Activated CD8-positive, alpha-beta memory T cell treated with anti-CD3 and anti-CD28 coated beads for 24 hours (primary cell): Measurements from ENCODE around the gene KCNK6.
"Not testable (repeated sequence)": the region's sequence is repeated elsewhere in the genome, so short reads cannot be mapped to it uniquely, and the experiment has no call there.

Experiments
- DNase-seq: peaks from one replicate; pipeline ENCODE4 v3.0.0-alpha.2; 2020

The KCNK6 gene

DNA sequence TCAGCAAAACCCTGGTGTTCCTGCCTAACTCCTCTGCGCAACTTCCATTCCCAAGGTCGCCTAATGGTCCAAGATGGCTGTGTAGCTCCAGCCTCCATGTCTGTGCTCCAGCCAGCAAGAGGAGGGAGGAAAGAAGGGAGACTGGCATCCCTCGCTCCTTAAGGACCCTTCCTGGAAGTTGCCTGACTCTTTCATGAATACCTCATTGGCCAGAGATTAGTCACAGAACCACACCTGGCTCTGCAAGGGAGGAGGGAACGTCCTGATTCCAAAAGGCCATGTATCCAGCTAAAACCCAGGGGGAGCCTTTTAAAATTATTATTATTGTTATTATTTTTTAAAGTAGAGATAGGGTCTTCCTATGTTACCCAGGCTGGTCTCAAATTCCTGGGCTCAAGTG, 4.8 kb downstream of the KCNK6 start:
- DNase-seq = no peak

DNA sequence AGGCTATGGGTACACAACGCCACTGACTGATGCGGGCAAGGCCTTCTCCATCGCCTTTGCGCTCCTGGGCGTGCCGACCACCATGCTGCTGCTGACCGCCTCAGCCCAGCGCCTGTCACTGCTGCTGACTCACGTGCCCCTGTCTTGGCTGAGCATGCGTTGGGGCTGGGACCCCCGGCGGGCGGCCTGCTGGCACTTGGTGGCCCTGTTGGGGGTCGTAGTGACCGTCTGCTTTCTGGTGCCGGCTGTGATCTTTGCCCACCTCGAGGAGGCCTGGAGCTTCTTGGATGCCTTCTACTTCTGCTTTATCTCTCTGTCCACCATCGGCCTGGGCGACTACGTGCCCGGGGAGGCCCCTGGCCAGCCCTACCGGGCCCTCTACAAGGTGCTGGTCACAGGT, 6.9 kb downstream of the KCNK6 start:
- DNase-seq = no peak

DNA sequence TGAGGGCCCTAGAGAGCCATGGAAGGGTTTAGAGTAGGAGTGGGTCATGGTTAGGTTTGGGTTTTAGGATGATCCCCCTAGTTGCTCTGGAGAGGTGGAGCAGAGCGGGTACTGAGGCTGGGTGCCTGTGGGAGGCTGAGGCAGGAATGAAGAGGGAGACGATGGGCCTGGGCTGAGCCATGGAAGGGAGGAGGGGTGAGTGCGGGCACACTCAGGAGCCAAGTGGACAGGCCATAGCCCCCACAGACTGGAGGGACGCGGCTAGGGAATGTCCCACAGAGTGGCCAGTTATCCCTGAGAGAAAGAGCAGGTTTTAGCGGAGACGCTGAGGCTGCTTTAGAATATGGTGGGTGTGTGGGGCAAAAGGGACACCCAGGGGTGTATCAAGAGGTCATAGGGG, 10.0 kb downstream of the KCNK6 start:
- no peak for DNase-seq

DNA sequence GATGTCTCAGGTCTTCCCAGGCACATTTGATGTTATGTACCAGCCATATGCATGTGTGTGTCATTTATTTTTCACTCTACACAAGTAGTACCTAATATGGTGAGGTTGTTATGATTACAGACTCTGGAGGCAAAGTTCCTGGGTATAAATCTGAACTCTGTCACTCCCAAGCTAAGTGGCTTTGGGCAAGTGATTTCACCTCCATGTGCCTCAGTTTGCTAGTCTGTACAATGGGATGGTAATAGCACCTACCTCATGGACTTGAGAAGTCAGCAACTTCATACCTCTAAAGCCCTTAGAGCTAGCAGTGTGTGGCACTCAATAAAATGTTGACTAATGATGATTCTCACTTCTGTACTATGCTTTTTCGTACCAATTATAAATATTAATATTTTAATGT, 12.1 kb downstream of the KCNK6 start:
- DNase-seq = no peak

DNA sequence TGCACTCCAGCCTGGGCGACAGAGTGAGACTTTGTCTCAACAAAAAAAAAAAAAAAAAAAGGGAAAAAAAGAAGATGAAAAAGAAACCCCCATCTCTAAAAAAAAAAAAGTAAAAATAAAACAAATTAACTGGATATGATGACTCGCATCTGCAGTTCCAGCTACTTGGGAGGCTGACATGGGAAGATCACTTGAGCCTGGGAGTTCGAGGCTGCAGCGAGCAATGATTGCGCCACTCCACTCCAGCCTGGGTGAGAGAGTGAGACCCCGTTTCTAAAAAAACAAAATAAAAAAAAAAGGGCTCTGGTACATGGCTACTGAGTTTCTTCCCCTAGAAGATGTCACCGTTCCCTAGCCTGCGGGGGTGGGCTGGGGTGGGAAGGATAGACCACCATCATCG, 13.6 kb downstream of the KCNK6 start:
- no peak for DNase-seq

DNA sequence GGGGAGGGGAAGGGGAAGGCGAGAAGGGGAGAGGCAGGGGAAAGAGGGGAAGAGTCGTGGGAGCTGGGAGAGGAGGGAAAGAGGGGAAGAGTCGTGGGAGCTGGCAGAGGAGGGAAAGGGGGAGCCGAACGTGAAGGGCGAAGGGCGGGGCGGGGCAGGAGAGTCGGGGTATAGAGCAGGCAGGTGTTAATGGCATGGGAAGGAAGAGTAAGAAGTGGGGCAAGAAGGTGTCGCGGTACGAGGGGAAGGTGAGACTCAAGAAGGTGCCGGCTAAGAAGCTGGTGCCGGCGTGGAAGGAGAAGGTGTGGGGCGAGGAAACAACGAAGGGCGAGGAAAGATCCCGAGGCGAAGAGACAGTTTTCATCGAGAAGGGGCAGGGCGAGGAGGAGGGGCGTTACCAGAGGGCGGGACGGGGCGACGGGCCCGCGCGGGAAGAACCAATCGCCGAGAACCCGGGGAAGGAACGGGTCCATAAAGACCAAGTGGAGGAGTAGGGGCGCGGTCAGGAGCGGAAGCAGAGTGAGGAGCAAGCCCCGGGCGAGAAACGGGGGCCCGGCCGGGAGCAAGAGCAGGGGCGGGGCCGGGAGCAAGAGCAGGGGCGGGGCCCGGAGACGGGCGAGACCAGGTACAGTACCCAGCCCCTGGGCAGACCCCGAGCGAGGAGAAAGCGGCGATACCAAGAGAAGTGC, 16.4 kb downstream of the KCNK6 start:
- peak; percentile 96 for DNase-seq

DNA sequence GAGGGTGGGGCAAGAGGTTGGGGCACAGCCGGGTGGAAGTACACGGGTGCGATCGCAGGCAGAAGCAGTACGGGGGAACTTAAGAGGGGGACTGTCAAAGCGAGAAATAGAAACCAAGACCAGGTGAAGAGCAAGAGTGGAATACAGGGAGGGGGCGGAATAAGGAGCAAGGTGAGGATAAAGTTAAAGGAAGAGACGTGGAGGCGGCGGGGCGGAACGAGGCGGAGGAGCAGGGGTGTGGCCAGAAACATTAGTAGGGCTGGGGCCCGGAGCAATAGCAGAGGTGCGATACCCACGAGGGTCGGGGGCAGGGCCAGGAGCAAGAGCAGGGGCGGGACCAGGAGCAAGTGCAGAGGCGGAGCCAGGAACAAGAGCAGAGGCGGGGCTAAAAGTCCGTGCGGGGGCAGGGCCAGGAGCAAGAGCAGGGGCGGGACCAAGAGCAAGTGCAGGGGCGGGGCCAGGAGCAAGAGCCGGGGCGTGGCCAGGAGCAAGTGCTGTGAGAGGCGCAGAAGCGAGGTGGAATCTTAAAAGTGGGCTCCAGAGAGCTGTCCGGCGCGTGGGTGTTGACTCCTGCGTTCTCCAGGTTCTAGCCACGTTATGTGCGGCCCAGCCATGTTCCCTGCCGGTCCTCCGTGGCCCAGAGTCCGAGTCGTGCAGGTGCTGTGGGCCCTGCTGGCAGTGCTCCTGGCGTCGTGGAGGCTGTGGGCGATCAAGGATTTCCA, 17.2 kb downstream of the KCNK6 start:
- peak; percentile 95 for DNase-seq

DNA sequence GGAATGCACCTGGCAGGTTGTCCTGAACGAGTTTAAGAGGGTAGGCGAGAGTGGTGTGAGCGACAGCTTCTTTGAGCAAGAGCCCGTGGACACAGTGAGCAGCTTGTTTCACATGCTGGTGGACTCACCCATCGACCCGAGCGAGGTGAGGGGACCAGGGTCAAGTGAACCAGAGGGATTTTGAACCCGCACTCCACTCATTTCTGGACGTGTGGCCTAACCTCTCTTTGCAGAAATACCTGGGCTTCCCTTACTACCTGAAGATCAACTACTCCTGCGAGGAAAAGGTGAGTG, 17.7 kb downstream of the KCNK6 start:
- DNase-seq = no peak

DNA sequence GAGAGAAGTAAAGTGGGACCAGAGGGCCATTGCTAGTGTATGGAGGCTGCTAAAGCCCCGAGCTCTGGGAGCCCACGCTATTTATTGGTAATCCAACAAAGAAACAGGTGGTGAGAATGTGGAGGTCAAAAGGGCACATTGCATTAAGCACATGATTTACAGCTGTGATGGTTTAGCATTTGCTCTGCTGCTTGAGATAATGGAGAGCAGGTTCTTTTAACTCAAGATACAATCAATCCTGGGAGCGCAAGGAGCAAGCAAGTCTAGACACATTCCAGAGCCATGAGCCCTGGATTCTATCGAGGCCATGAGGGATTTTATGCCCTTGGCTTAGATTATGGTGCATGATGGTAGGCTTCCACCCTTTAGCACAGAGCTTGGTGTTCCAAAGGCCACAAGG, 19.4 kb downstream of the KCNK6 start:
- not testable (repeated sequence) for DNase-seq

DNA sequence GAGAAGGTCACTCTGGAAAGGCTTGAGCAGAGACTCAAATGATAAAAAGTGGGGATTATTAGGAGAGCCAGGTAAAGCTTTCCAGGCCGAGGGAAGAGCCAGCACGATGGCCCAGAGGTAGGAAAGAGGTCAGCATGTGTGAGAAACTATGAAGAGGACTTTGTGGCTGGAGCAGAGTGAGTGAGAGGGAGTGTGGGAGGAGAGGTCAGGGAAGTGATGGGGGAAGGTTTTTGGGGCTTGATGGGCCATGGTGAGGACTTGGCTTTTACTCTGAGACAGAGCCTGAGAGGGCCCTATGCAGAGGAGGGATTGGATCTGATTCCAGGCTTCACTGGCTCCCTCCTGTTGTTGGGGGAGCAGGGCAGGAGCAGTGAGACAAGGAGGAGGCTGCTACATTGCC, 21.3 kb downstream of the KCNK6 start:
- DNase-seq = no peak

DNA sequence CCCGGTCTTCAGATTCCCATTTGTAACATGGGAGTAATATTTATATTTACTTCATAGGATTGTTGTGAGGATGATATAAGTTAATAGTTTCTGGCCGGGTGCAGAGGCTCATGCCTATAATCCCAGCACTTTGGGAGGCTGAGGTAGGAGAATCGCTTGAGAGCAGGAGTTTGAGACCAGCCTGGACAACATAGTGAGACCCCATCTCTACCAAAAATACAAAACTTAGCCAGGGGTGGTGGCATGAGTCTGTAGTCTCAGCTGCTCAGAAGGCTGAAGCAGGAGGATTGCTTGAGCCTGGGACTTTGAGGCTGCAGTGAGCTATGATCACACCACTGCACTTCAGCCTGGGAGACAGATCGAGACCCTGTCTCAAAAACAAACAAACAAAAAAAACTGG, 27.2 kb downstream of the KCNK6 start:
- no peak for DNase-seq

DNA sequence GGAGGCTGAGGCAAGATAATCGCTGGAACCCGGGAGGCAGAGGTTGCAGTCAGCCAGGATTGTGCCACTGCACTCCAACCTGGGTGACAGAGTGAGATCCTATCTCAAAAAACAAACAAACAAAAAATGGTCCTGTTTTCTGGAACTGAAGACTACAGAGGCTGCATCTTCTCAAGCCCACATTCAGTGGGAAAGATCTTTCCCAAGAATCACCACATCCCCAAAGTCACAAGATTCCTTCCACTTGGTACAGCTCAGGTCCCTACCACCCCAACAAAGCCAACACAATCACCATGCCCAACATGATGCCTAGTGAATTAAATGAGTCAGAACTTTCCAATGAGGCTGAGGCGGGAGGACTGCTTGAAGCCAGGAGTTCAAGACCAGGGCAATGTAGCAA, 31.2 kb downstream of the KCNK6 start:
- DNase-seq = no peak

DNA sequence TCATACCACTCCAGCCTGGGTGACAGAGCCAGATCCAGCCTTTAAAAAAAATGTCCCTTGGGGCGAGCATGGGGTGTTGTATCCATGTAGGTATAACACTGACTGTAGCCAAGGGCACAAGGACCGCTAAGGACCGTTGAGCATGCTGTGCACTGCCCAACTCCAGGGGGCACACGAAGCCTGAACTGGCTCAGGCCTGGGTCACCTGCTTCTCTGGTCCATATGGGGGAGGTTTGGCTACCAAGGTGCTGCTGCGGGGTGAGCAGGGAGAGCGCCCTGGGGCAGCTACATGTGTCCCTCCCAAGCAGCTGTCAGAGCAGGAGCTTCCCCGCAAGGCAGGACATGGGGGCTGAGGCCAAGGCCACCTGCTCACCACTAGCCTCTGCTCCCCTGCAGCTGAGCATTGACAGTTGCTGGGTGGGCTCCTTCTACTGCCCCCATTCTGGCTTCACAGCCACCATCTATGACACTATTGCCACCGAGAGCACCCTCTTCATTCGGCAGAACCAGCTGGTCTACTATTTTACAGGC, 32.3 kb downstream of the KCNK6 start:
- no peak for DNase-seq

DNA sequence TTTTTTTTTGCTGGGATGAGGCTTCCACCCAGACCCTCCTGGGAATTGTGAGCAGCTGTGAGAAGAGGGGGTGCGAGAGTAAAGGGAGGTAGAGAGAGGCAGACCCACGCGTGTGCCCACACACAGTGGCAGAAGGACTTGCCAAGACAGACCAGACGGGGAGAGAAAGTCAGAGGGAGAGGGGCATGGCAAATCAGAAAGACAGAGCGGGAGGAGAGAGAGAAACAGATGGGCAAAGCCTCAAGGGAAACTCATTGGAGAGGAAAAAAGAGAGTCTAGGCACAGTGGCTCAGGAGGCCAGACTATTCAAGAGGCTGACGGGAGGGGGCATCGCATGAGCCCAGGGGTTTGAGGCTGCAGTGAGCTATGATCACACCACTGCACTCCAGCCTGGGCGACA, 33.0 kb downstream of the KCNK6 start:
- no peak for DNase-seq

DNA sequence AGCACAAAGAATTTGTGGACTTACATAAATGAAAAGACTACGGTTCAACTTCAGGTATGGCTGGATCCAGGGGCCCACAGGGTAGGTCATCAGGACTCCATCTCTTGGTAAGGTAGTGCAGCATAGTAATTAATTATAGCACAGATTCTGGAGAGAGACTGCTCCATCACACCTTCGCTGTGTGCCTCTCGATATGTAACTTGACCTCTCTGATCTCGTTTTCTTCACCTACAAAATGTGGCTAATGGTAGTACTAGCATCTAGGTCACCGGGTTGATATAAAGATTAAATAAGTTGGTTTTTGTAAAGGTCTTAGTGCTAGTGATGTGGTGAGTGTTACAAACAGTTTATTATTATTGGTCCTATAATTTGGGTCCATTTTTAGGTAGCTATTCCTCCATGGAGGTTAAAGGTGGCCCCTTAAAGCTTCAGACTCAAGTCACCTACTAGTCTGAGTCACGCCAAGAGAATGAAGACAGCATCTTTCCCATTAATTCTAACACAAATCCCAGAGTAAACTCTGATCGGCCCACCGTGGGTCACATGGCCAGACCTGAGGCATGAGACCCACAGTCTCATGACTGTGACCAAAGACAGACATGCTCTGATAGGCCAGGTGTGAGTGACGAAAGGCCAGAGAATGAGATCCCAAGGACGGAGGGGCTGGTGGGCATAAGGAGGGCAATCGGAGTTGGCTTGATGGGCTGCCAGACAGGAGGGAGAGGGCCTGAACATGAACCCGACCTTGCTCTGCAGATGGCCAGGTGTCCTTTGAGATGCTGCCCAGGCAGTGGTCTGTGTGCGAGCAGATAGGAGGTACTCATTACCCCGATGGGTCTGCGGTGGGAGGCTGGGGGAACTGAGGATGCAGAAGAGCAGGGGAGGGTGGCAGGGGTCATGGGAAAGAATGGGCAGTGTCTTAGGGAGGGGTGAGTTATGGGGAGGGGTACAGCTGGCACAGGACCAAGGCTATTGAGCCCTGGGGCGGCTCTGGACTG, 36.4 kb downstream of the KCNK6 start:
- no peak for DNase-seq

DNA sequence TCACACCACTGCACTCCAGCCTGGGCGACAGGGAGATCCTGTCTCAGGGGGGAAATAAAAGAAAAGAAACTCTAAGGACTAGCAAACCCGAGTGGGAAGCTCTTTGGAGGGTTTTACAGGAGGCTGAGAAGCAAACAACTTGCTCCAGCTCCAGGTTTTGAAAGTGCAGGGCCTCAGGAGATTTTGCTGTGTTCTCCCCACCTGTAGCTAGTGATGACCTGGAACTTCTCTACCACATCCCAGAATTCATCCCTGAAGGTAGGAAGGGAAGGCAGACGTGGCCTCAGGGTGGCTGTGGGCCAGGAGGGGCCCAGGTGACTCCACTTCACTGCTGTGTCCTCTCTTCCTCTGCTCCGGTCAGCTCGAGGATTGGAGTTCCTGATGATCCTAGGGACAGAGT, 38.4 kb downstream of the KCNK6 start:
- DNase-seq = no peak

DNA sequence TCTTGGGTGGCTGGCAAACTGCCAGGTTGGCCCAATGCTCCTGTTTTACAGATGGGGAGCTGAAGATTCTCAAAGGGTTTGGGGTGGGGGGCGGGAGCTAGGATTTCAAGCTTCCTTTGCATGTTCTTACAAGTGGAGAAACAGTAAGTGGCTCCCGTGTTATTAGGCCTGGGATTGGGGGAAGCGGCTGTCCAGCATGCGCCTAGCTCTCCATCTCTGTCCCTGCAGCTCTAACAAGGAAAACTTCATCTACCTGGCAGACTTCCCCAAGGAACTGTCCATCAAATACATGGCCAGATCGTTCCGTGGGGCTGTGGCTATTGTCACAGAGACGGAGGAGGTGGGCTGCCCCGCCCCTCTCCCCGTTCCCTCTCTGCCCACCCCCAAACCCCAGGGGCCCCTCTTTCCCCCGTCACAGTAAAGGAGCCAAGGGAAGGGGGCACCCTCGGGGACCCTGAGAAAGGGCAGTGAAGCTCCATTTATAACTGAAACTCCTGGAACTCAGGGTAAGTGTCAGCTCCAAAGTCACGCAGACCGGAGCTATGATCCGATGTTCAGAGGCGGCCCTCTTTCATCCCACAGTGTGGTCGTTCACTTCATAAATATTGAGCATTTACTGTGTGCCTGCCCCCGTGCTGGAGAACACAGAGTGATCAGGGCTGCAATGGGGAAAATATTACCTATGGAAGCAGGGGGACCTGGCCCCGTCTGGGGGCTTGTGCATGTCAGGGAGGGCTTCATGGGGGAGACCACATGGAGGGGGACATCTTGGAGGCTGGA, 39.8 kb downstream of the KCNK6 start:
- no peak for DNase-seq

DNA sequence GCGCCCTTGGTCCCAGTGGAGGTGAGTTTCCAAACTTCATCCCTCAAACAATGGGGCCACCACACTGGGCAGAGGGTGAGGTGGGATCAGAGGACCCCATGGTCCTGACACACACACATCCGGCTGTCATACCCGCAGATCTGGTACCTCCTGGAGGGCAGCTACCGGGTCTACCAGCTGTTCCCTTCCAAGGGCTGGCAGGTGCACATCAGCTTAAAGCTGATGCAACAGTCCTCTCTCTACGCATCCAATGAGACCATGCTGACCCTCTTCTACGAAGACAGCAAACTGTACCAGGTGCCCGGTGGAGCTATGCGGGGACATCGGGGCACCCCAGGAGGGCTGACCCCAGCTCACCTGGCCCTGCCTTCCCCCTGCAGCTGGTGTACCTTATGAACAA, 40.7 kb downstream of the KCNK6 start:
- no peak for DNase-seq

DNA sequence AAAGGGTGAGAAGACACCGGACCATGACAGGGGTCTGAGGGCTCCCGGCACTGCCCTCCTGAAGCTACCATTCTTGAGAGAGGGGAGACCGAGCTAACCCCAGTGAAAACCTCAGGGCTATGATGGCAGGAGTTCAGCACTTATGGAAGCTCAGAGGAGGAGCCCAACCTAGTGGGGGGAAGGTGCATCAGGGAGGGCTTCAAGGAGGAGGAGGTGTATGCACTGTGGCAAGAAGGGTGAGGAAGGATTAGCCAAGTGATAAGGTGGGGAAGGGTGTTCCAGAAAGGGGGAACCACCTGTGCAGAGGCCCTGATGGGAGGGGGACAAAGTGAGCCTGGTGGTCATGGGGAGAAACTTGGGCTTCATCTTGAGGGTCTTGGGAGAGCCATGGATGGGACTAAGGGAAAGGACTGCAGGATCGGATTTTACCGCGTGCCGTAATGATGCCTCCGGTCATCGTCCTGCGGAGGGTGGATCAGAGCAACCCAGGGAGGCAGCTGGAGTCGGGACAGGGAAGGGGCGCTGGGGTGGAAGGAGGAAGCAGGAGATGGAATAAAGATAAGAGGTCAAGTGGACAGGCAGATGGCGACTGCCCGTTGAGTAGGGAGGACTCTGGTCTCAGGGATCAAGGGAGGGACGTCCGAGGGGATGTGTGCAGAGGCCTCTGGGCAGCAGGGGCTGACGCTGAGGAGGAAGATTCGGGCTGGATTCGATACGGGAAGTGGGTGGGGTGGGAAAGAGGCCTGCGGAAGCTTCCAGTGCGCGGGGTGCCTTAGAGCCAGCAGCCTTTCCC, 41.4 kb downstream of the KCNK6 start:
- DNase-seq = no peak

DNA sequence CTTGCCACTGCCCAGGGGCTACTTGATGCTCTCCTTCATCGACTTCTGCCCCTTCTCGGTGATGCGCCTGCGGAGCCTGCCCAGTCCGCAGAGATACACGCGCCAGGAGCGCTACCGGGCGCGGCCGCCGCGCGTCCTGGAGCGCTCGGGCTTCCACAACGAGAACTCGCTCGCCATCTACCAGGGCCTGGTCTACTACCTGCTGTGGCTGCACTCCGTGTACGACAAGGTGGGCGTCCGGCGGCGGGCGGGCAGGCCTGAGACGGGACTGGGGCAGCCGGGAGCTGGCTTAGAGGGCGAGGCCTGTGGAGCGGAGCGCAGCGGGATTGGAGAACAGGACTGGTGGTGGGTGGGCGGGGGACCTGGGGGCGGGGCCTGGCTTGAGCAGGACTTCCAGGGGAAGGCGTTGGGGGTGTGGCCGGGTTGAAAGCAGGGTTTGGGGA, 42.0 kb downstream of the KCNK6 start:
- DNase-seq = peak; percentile 86

DNA sequence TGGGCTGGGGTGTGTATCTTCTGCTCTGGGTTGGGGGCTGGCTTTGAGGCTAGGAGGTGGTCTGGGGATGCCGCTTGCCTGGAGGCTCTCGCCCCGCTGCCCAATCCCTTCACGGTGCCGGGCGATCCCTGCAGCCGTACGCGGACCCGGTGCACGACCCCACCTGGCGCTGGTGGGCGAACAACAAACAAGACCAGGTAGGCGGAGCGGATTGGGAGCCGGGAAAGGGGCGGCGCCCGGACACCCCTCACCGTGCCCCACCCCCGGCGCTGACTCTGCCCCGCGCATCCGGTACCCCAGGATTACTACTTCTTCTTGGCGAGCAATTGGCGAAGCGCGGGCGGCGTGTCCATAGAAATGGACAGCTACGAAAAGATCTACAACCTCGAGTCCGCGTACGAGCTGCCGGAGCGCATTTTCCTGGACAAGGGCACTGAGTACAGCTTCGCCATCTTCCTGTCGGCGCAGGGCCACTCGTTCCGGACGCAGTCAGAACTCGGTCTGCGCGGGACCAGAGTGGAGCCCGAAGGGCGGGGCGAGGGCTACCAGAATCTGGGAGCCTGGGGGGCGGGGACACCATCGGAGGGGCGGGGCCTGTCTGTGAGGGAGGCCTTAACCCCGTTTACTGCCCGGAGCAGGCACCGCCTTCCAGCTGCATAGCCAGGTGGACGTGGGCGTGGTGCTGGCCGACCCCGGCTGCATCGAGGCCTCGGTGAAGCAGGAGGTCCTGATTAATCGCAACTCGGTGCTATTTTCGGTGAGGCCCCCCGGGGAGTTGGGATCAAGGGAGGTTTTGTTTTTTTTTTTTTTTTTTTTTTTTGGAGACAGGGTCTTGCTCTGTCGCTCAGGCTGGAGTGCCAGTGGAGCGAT, 42.7 kb downstream of the KCNK6 start:
- DNase-seq = peak; percentile 87
